Chondrocyte (in vitro differentiated cells): ENCODE measurements around the gene PTK6. TPM values are rescaled to one million over a fixed set of nuclear protein-coding genes. Genes with fewer than 3 reads are reported as not detected.

Experiments
- DNase-seq: peaks from one replicate; pipeline ENCODE4 v3.0.0; 2021; ENCODE audit warnings: mixed read lengths, low spot score
- H3K27ac Mint-ChIP-seq: one replicate; pipeline ENCODE4 v1.8.0; 2021; ENCODE audit warnings: mild to moderate bottlenecking, moderate library complexity, mixed read lengths; ENCODE audit not compliant: unreplicated experiment
- H3K27me3 Mint-ChIP-seq: 2 replicates; pipeline ENCODE4 v1.8.0; 2021; ENCODE audit warnings: low read depth, mixed read lengths
- H3K36me3 Mint-ChIP-seq: 2 replicates; pipeline ENCODE4 v1.8.0; 2021; ENCODE audit warnings: low read depth, mixed read lengths
- H3K4me1 Mint-ChIP-seq: 2 replicates; pipeline ENCODE4 v1.8.0; 2021; ENCODE audit warnings: low read depth, mild to moderate bottlenecking, mixed read lengths
- H3K4me3 Mint-ChIP-seq: one replicate; pipeline ENCODE4 v1.8.0; 2021; ENCODE audit warnings: mild to moderate bottlenecking, moderate library complexity, mixed read lengths; ENCODE audit not compliant: unreplicated experiment
- H3K9me3 Mint-ChIP-seq: 2 replicates; pipeline ENCODE4 v1.8.0; 2021; ENCODE audit warnings: low read depth, mixed read lengths
- CTCF ChIP-seq: fragments of 200-600 bp; sonication (generic); IDR thresholded peaks from 2 replicates; pipeline ENCODE4 v1.5.0; 2021; ENCODE audit warnings: antibody characterized with exemption, mild to moderate bottlenecking, moderate library complexity
- total RNA-seq: library from RNA; stranded (reverse); gene quantifications from 3 replicates; pipeline ENCODE4 v1.2.1, GENCODE V29; 2021

The PTK6 gene
- total RNA-seq, 1 donor from 2014 or later = not detected

GRCh38 chr20:63580796-63581461 is 43.8 kb upstream of the PTK6 start:
- no peak overlapping the region for H3K27ac Mint-ChIP-seq
- DNase-seq = no peak
- H3K36me3 Mint-ChIP-seq = no peaks in the 10 kb centered on the region
- peak; percentile 69 for TF ChIP-seq CTCF
- H3K4me3 Mint-ChIP-seq = no peak overlapping the region
- H3K9me3 Mint-ChIP-seq = no peaks in the 10 kb centered on the region
- peaks cover 10% of the 10 kb centered on the region for H3K4me1 Mint-ChIP-seq
- H3K27me3 Mint-ChIP-seq = no peaks in the 10 kb centered on the region

GRCh38 chr20:63579017-63579694 is 42.0 kb upstream of the PTK6 start:
- Mint-ChIP-seq H3K4me1 (peaks cover 20% of the 10 kb centered on the region), H3K4me3 (no peak overlapping the region), H3K27ac (no peak overlapping the region), H3K36me3 (no peaks in the 10 kb centered on the region), H3K9me3 (no peaks in the 10 kb centered on the region), H3K27me3 (no peaks in the 10 kb centered on the region)
- TF ChIP-seq CTCF = no peak
- no peak for DNase-seq

DNA sequence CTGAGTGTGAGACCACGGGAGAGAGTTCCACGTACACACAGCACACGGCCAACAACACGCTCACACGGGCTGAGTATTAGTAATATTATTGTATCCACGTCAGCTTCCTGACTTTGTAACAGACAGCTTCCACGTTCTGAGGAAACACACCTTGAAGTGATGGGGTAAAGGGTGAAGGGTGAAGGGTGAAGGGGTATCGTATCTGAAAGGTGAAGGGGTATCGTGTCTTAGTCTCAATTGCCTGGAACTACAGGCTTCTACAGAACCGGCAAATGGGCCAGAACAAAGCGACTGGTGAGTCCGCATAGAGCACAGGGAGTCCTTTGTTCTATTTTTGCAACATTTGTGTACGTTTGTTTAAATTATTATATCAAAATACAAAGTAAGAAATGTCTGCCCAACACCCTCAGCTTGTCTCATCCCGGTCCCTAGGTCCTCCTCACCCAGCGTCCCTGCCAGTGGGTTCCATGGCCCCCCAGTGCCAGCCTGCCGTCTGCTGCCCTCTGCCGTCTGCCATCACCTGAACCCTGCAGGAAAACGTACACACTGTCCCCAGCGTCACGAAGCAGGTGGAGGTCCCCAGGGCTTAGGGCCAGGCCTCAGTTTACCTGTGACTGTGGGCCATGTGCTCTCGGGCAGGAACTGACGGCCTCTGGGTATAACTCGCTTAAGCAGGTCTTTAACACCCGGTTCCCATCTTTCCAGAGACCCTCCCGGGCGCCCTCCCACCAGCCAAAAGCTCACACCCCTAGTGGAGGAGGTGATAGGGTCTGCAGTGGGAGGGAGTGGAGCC is 41.2 kb upstream of the PTK6 start:
- Mint-ChIP-seq H3K27ac (no peak overlapping the region), H3K9me3 (no peaks in the 10 kb centered on the region), H3K4me3 (no peak overlapping the region), H3K4me1 (peaks cover 23% of the 10 kb centered on the region), H3K36me3 (no peaks in the 10 kb centered on the region), H3K27me3 (no peaks in the 10 kb centered on the region)
- DNase-seq = no peak
- no peak for TF ChIP-seq CTCF

DNA sequence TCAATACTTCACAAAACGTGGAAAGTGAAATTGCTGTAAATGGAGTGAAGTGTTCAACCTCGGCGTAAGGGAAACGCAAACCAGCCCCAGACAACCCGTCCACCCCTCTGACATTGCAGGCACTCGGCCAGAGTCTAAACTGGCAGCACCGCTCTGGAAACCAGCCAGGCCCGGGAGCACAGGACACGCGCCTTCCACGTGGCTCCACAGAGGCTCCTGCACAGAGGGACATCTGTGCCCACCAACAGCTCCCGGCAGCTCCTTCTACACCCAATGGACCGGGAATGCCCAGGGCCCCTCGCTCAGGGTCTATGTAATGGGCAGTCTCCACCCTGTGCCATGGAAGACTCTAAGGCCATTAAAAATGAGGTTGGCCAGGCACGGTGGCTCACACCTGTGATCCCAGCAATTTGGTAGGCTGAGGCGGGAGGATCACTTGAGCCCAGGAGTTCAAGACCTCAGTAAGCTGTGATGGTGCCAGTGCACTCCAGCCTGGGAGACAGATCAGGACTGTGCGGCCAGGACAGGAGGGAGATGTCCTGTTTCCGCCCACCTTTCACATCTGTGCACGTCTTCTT is 40.2 kb upstream of the PTK6 start:
- no peaks in the 10 kb centered on the region for H3K36me3 Mint-ChIP-seq
- no peak for DNase-seq
- no peaks in the 10 kb centered on the region for H3K9me3 Mint-ChIP-seq
- no peak overlapping the region for H3K4me3 Mint-ChIP-seq
- no peak overlapping the region for H3K27ac Mint-ChIP-seq
- H3K27me3 Mint-ChIP-seq = no peaks in the 10 kb centered on the region
- TF ChIP-seq CTCF = no peak
- peaks cover 16% of the 10 kb centered on the region for H3K4me1 Mint-ChIP-seq

- Mint-ChIP-seq H3K4me1 (peaks cover 16% of the 10 kb centered on the region), H3K27ac (no peak overlapping the region), H3K27me3 (no peaks in the 10 kb centered on the region), H3K9me3 (no peaks in the 10 kb centered on the region), H3K36me3 (no peaks in the 10 kb centered on the region), H3K4me3 (no peak overlapping the region)
- no peak for TF ChIP-seq CTCF
- DNase-seq = no peak
These were observed 39.1 kb upstream of the PTK6 start for GRCh38 chr20:63576311-63576710.
